ENCODE measurements around the gene GPR50. TPM values are rescaled to one million over a fixed set of nuclear protein-coding genes. Genes with fewer than 3 reads are reported as not detected.
A peak's percentile ranks its signal among the peaks of the same experiment; 100 is the strongest.

GPR50 gene
- total and polyA plus RNA-seq, 7 experiments from 2014 or later, result not detected

- intact Hi-C loops (cut with micrococcal nuclease), result no loop called here
- no peaks in the 10 kb centered on the region for H3K4me1 ChIP-seq (ENCODE audit: control insufficient read depth in 2 of 2, insufficient read depth in 2 of 2, low read length in 2 of 2)
- CTCF ChIA-PET, result no interaction called here
These were observed 8.5 kb upstream of the GPR50 start for GRCh38 chrX:151167791-151168345.

GRCh38 chrX:151169783-151170182, 6.6 kb upstream of the GPR50 start:
- Mint-ChIP-seq H3K27ac (no peak overlapping the region), H3K27me3 (peaks cover 16 to 20% (median 18%) of the 10 kb centered on the region in 5 donors), H3K36me3 (no peaks in the 10 kb centered on the region), H3K4me1 (peaks cover 0 to 2% (median 0%) of the 10 kb centered on the region in 7 donors), H3K9me3 (peaks cover 0 to 3% (median 0%) of the 10 kb centered on the region in 11 donors), H3K4me3 (no peak overlapping the region)
- no peak overlapping the region for H3K4me3 ChIP-seq (ENCODE audit: low read length)
- DNase-seq, result no peak
- H3K36me3 ChIP-seq (ENCODE audit: control insufficient read depth in 2 of 3, insufficient read depth in 3 of 3, low read length in 3 of 3), result no peaks in the 10 kb centered on the region
- ChIA-PET CTCF (no interaction called here), POLR2A (no interaction called here)
- peaks cover 0 to 3% (median 0%) of the 10 kb centered on the region in 3 experiments for H3K9me3 ChIP-seq (ENCODE audit: control insufficient read depth in 2 of 3, low read length in 3 of 3)
- no peaks in the 10 kb centered on the region for H3K27me3 ChIP-seq (ENCODE audit: control insufficient read depth in 2 of 2, insufficient read depth in 2 of 2, low read length in 2 of 2)
- no peak for ATAC-seq
- H3K4me1 ChIP-seq (ENCODE audit: control insufficient read depth in 2 of 2, insufficient read depth in 2 of 2, low read length in 2 of 2), result no peaks in the 10 kb centered on the region
- intact Hi-C loops (cut with micrococcal nuclease), result no loop called here
- no peak overlapping the region for H3K27ac ChIP-seq (ENCODE audit: low read depth, low read length)

More at GRCh38 chrX:151167791-151168345, 8.5 kb upstream of the GPR50 start:
- POLR2A ChIA-PET, result no interaction called here
- Histone ChIP-seq H3K36me3 (ENCODE audit: control insufficient read depth in 2 of 3, insufficient read depth in 3 of 3, low read length in 3 of 3) (no peaks in the 10 kb centered on the region), H3K27ac (ENCODE audit: low read depth, low read length) (no peak overlapping the region), H3K27me3 (ENCODE audit: control insufficient read depth in 2 of 2, insufficient read depth in 2 of 2, low read length in 2 of 2) (no peaks in the 10 kb centered on the region), H3K4me3 (ENCODE audit: low read length) (no peak overlapping the region), H3K9me3 (ENCODE audit: control insufficient read depth in 2 of 3, low read length in 3 of 3) (peaks cover 0 to 3% (median 0%) of the 10 kb centered on the region in 3 experiments)
- DNase-seq, result no peak
- H3K9me3 Mint-ChIP-seq, result peaks cover 0 to 4% (median 0%) of the 10 kb centered on the region in 11 donors
- no peak overlapping the region for H3K4me3 Mint-ChIP-seq
- no peaks in the 10 kb centered on the region for H3K4me1 Mint-ChIP-seq
- no peak for ATAC-seq
- peaks cover 6 to 22% (median 11%) of the 10 kb centered on the region in 5 donors for H3K27me3 Mint-ChIP-seq
- H3K27ac Mint-ChIP-seq, result no peak overlapping the region
- no peaks in the 10 kb centered on the region for H3K36me3 Mint-ChIP-seq

GRCh38 chrX:151174581-151175282, 1.7 kb upstream of the GPR50 start:
- peak overlapping the region in 1 of 10 donors; percentile 36 for H3K4me3 Mint-ChIP-seq
- no peaks in the 10 kb centered on the region for H3K27me3 ChIP-seq (ENCODE audit: control insufficient read depth in 2 of 2, insufficient read depth in 2 of 2, low read length in 2 of 2)
- ATAC-seq, result no peak
- H3K9me3 ChIP-seq (ENCODE audit: control insufficient read depth in 2 of 3, low read length in 3 of 3), result peaks cover 0 to 3% (median 0%) of the 10 kb centered on the region in 3 experiments
- intact Hi-C loops (cut with micrococcal nuclease), result no loop called here
- CTCF ChIA-PET, result interaction anchor here (0.5 kb wide), 1 partner anchor 487 kb away, joined by 4 read pairs; no protein-coding TSS in a partner anchor
- no peaks in the 10 kb centered on the region for H3K36me3 Mint-ChIP-seq
- no peaks in the 10 kb centered on the region for H3K36me3 ChIP-seq (ENCODE audit: control insufficient read depth in 2 of 3, insufficient read depth in 3 of 3, low read length in 3 of 3)
- H3K4me1 Mint-ChIP-seq, result peaks cover 0 to 16% (median 7%) of the 10 kb centered on the region in 7 donors
- H3K4me1 ChIP-seq (ENCODE audit: control insufficient read depth in 2 of 2, insufficient read depth in 2 of 2, low read length in 2 of 2), result no peaks in the 10 kb centered on the region
- H3K27ac Mint-ChIP-seq, result no peak overlapping the region
- peaks cover 0 to 4% (median 0%) of the 10 kb centered on the region in 11 donors for H3K9me3 Mint-ChIP-seq
- no peak overlapping the region for H3K4me3 ChIP-seq (ENCODE audit: low read length)
- H3K27ac ChIP-seq (ENCODE audit: low read depth, low read length), result no peak overlapping the region
- DNase-seq, result no peak
- POLR2A ChIA-PET, result no interaction called here
- H3K27me3 Mint-ChIP-seq, result peaks cover 28 to 56% (median 35%) of the 10 kb centered on the region in 5 donors

GRCh38 chrX:151175283-151176062, 911 bp upstream of the GPR50 start:
- Mint-ChIP-seq H3K9me3 (peaks cover 0 to 5% (median 0%) of the 10 kb centered on the region in 11 donors), H3K36me3 (no peaks in the 10 kb centered on the region), H3K4me3 (peak overlapping the region in 1 of 10 donors; percentile 50), H3K4me1 (peaks cover 0 to 20% (median 7%) of the 10 kb centered on the region in 7 donors), H3K27me3 (peaks cover 36 to 61% (median 42%) of the 10 kb centered on the region in 5 donors), H3K27ac (no peak overlapping the region)
- peaks cover 0 to 3% (median 0%) of the 10 kb centered on the region in 3 experiments for H3K9me3 ChIP-seq (ENCODE audit: control insufficient read depth in 2 of 3, low read length in 3 of 3)
- no peak overlapping the region for H3K27ac ChIP-seq (ENCODE audit: low read depth, low read length)
- H3K36me3 ChIP-seq (ENCODE audit: control insufficient read depth in 2 of 3, insufficient read depth in 3 of 3, low read length in 3 of 3), result no peaks in the 10 kb centered on the region
- no peaks in the 10 kb centered on the region for H3K4me1 ChIP-seq (ENCODE audit: control insufficient read depth in 2 of 2, insufficient read depth in 2 of 2, low read length in 2 of 2)
- H3K27me3 ChIP-seq (ENCODE audit: control insufficient read depth in 2 of 2, insufficient read depth in 2 of 2, low read length in 2 of 2), result no peaks in the 10 kb centered on the region
- CTCF ChIA-PET, result no interaction called here
- intact Hi-C loops (cut with micrococcal nuclease), result no loop called here
- ATAC-seq, result no peak
- POLR2A ChIA-PET, result no interaction called here
- H3K4me3 ChIP-seq (ENCODE audit: low read length), result no peak overlapping the region
- DNase-seq, result no peak

- Mint-ChIP-seq H3K4me1 (peaks cover 0 to 20% (median 7%) of the 10 kb centered on the region in 7 donors), H3K9me3 (peaks cover 0 to 5% (median 0%) of the 10 kb centered on the region in 11 donors), H3K4me3 (peak overlapping the region in 3 of 10 donors; percentile 69 to 80 (median 76)), H3K27me3 (peaks cover 49 to 75% (median 55%) of the 10 kb centered on the region in 5 donors), H3K36me3 (no peaks in the 10 kb centered on the region), H3K27ac (no peak overlapping the region)
- Histone ChIP-seq H3K4me1 (ENCODE audit: control insufficient read depth in 2 of 2, insufficient read depth in 2 of 2, low read length in 2 of 2) (no peaks in the 10 kb centered on the region), H3K27ac (ENCODE audit: low read depth, low read length) (no peak overlapping the region), H3K4me3 (ENCODE audit: low read length) (no peak overlapping the region), H3K9me3 (ENCODE audit: control insufficient read depth in 2 of 3, low read length in 3 of 3) (peaks cover 0 to under 1% (median 0%) of the 10 kb centered on the region in 3 experiments), H3K36me3 (ENCODE audit: control insufficient read depth in 2 of 3, insufficient read depth in 3 of 3, low read length in 3 of 3) (no peaks in the 10 kb centered on the region), H3K27me3 (ENCODE audit: control insufficient read depth in 2 of 2, insufficient read depth in 2 of 2, low read length in 2 of 2) (no peaks in the 10 kb centered on the region)
- intact Hi-C loops (cut with micrococcal nuclease), result no loop called here
- ChIA-PET POLR2A (no interaction called here), CTCF (no interaction called here)
- ATAC-seq, result no peak
- no peak for DNase-seq
These were observed 1.0 kb downstream of the GPR50 start for GRCh38 chrX:151177141-151178027.

GRCh38 chrX:151178746-151179145, 2.4 kb downstream of the GPR50 start:
- Histone ChIP-seq H3K27ac (ENCODE audit: low read depth, low read length) (no peak overlapping the region), H3K4me3 (ENCODE audit: low read length) (no peak overlapping the region), H3K4me1 (ENCODE audit: control insufficient read depth in 2 of 2, insufficient read depth in 2 of 2, low read length in 2 of 2) (no peaks in the 10 kb centered on the region), H3K27me3 (ENCODE audit: control insufficient read depth in 2 of 2, insufficient read depth in 2 of 2, low read length in 2 of 2) (no peaks in the 10 kb centered on the region), H3K9me3 (ENCODE audit: control insufficient read depth in 2 of 3, low read length in 3 of 3) (no peaks in the 10 kb centered on the region), H3K36me3 (ENCODE audit: control insufficient read depth in 2 of 3, insufficient read depth in 3 of 3, low read length in 3 of 3) (no peaks in the 10 kb centered on the region)
- Mint-ChIP-seq H3K9me3 (peaks cover 0 to 5% (median 0%) of the 10 kb centered on the region in 11 donors), H3K4me3 (peak overlapping the region in 7 of 10 donors; percentile 33 to 80 (median 68)), H3K27ac (no peak overlapping the region), H3K36me3 (no peaks in the 10 kb centered on the region), H3K4me1 (peaks cover 0 to 20% (median 7%) of the 10 kb centered on the region in 7 donors), H3K27me3 (peaks cover 50 to 84% (median 55%) of the 10 kb centered on the region in 5 donors)
- intact Hi-C loops (cut with micrococcal nuclease), result no loop called here
- POLR2A ChIA-PET, result no interaction called here
- DNase-seq, result no peak
- no peak for ATAC-seq
- CTCF ChIA-PET, result no interaction called here

Data from naive thymus-derived CD4-positive, alpha-beta T cell (primary cell).